ENCODE data around the gene CDH1.

DNA sequence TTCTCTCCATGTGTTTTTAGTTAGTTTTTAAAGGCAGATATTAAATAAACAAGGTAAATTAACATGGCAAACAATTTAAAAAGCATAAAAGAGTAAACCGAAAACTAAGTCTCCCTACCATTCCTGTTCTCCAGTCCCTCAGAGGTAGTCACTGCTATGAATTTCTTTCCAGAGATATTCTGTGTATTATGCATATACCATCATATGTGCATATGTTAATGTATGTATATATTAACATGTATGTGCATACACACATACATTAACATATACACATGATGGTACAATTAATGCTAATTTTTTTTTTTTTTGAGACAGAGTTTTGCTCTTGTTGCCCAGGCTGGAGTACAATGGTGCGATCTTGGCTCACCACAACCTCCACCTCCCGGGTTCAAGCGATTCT lies 138.8 kb downstream of the CDH1 start:
- TF ChIP-seq, protein P1, sequence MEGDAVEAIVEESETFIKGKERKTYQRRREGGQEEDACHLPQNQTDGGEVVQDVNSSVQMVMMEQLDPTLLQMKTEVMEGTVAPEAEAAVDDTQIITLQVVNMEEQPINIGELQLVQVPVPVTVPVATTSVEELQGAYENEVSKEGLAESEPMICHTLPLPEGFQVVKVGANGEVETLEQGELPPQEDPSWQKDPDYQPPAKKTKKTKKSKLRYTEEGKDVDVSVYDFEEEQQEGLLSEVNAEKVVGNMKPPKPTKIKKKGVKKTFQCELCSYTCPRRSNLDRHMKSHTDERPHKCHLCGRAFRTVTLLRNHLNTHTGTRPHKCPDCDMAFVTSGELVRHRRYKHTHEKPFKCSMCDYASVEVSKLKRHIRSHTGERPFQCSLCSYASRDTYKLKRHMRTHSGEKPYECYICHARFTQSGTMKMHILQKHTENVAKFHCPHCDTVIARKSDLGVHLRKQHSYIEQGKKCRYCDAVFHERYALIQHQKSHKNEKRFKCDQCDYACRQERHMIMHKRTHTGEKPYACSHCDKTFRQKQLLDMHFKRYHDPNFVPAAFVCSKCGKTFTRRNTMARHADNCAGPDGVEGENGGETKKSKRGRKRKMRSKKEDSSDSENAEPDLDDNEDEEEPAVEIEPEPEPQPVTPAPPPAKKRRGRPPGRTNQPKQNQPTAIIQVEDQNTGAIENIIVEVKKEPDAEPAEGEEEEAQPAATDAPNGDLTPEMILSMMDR (IDR thresholded peaks at IDR 0.05), result no peak
- no peak for TF ChIP-seq REST (IDR thresholded peaks at IDR 0.05; ENCODE audit: insufficient read depth in 1 of 2, low read depth in 2 of 2, low read length in 1 of 2)
- no peak for TF ChIP-seq POLR2AphosphoS5 (IDR thresholded peaks at IDR 0.05; ENCODE audit: low read depth, low read length)
- no peak for TF ChIP-seq SIN3A (IDR thresholded peaks at IDR 0.05; ENCODE audit: borderline replicate concordance, insufficient read depth, low read depth, low read length)

All from Panc1 (cell line).